BE2C (cell line): ENCODE results near the gene SRPX.

Experiments used
- DNase-seq: peaks from one replicate; pipeline ENCODE4 v3.0.0-alpha.2; 2020
- H3K27me3 ChIP-seq: fragments of 250-450 bp; sonication (Bioruptor Pico); 2 replicates; pipeline ENCODE4 v1.5.1; 2020; ENCODE audit warnings: mild to moderate bottlenecking
- H3K36me3 ChIP-seq: fragments of 250-450 bp; sonication (Bioruptor Pico); 2 replicates; pipeline ENCODE4 v1.5.1; 2020; ENCODE audit warnings: mild to moderate bottlenecking
- H3K4me1 ChIP-seq: fragments of 250-450 bp; sonication (Bioruptor Pico); 2 replicates; pipeline ENCODE4 v1.5.1; 2020
- H3K4me3 ChIP-seq: 2 replicates; pipeline ENCODE4 v1.5.1; 2011; ENCODE audit warnings: low read depth, low read length
- H3K9me3 ChIP-seq: fragments of 250-450 bp; sonication (Bioruptor Pico); 2 replicates; pipeline ENCODE4 v1.5.1; 2020
- CTCF ChIP-seq: IDR thresholded peaks from 2 replicates; pipeline ENCODE4 v1.5.1; 2012; ENCODE audit warnings: mild to moderate bottlenecking, low read depth, low read length

The SRPX gene

GRCh38 chrX:38102875-38103274 is 117.8 kb downstream of the SRPX start:
- H3K4me1 ChIP-seq: no peaks in the 10 kb centered on the region
- H3K9me3 ChIP-seq: no peaks in the 10 kb centered on the region
- no peak for DNase-seq
- no peaks in the 10 kb centered on the region for H3K36me3 ChIP-seq
- no peak for TF ChIP-seq CTCF
- no peak overlapping the region for H3K4me3 ChIP-seq
- no peaks in the 10 kb centered on the region for H3K27me3 ChIP-seq

GRCh38 chrX:38102240-38102639 is 118.4 kb downstream of the SRPX start:
- H3K4me1 ChIP-seq: no peaks in the 10 kb centered on the region
- H3K4me3 ChIP-seq: no peak overlapping the region
- H3K27me3 ChIP-seq: no peaks in the 10 kb centered on the region
- no peaks in the 10 kb centered on the region for H3K9me3 ChIP-seq
- DNase-seq: no peak
- H3K36me3 ChIP-seq: no peaks in the 10 kb centered on the region
- no peak for TF ChIP-seq CTCF

- DNase-seq: no peak
- no peak overlapping the region for H3K4me3 ChIP-seq
- no peaks in the 10 kb centered on the region for H3K36me3 ChIP-seq
- no peaks in the 10 kb centered on the region for H3K4me1 ChIP-seq
- H3K27me3 ChIP-seq: no peaks in the 10 kb centered on the region
- H3K9me3 ChIP-seq: no peaks in the 10 kb centered on the region
- TF ChIP-seq CTCF: no peak
Measured at GRCh38 chrX:38099688-38100087, 121.0 kb downstream of the SRPX start.
